Endometrium (tissue), 2 donors: ENCODE data around the gene AGO4.
"Not testable (repeated sequence)": the region's sequence is repeated elsewhere in the genome, so short reads cannot be mapped to it uniquely, and the experiment has no call there.

Source experiments
- FAIRE-seq: peaks from 2 replicates; lab custom pipeline; 2012; peaks lifted over from hg19 to GRCh38; lab: Jason Lieb, UNC
- donor health status: control.
- donor health status: control.

Gene AGO4

GRCh38 chr1:35863881-35864625 lies 56.2 kb downstream of the AGO4 start:
- FAIRE-seq = no peak

- no peak for FAIRE-seq
Observed at GRCh38 chr1:35864813-35865212, 57.0 kb downstream of the AGO4 start.

GRCh38 chr1:35866991-35867390 lies 59.2 kb downstream of the AGO4 start:
- no peak for FAIRE-seq

- FAIRE-seq = not testable (repeated sequence)
Observed at GRCh38 chr1:35869245-35869950, 61.6 kb downstream of the AGO4 start.

GRCh38 chr1:35870651-35871309 lies 63.0 kb downstream of the AGO4 start:
- no peak for FAIRE-seq

- no peak for FAIRE-seq
Observed at GRCh38 chr1:35873243-35873750, 65.5 kb downstream of the AGO4 start.

GRCh38 chr1:35874115-35874514 lies 66.3 kb downstream of the AGO4 start:
- not testable (repeated sequence) for FAIRE-seq

GRCh38 chr1:35876988-35877387 lies 69.2 kb downstream of the AGO4 start:
- FAIRE-seq = no peak

GRCh38 chr1:35881850-35882273 lies 74.0 kb downstream of the AGO4 start:
- no peak for FAIRE-seq

GRCh38 chr1:35882586-35882944 lies 74.7 kb downstream of the AGO4 start:
- FAIRE-seq = no peak

GRCh38 chr1:35882945-35883634 lies 75.3 kb downstream of the AGO4 start, which contains the start of gene AGO1:
Gene AGO1 (plus strand): TSS chr1:35883209. CDS start chr1:35883422, 213 bp downstream.
- FAIRE-seq = no peak

- no peak for FAIRE-seq
Observed at GRCh38 chr1:35883635-35884101, 75.9 kb downstream of the AGO4 start.

GRCh38 chr1:35884934-35885333 lies 77.1 kb downstream of the AGO4 start:
- FAIRE-seq = no peak

GRCh38 chr1:35885961-35886558 lies 78.2 kb downstream of the AGO4 start:
- FAIRE-seq = no peak

- no peak for FAIRE-seq
Observed at GRCh38 chr1:35886577-35887431, 79.0 kb downstream of the AGO4 start.

GRCh38 chr1:35887508-35887907 lies 79.7 kb downstream of the AGO4 start:
- FAIRE-seq = no peak

- no peak for FAIRE-seq
Observed at GRCh38 chr1:35888255-35888654, 80.4 kb downstream of the AGO4 start.

GRCh38 chr1:35888981-35889380 lies 81.2 kb downstream of the AGO4 start:
- not testable (repeated sequence) for FAIRE-seq

- FAIRE-seq = no peak
Observed at GRCh38 chr1:35893051-35893879, 85.4 kb downstream of the AGO4 start.

GRCh38 chr1:35894183-35894582 lies 86.4 kb downstream of the AGO4 start:
- FAIRE-seq = no peak
